Stimulated activated CD4-positive, alpha-beta T cell treated with anti-CD3 and anti-CD28 coated beads, Interleukin-2, amount 100 ng/mL, for 24 hours (primary cell): Measurements from ENCODE around the gene IL23A.
A peak's percentile ranks its signal among the peaks of the same experiment; 100 is the strongest.
"Not testable (repeated sequence)": the region's sequence is repeated elsewhere in the genome, so short reads cannot be mapped to it uniquely, and the experiment has no call there.

Source experiments
- DNase-seq, 2 donors: peaks; one replicate each; pipeline ENCODE4 v3.0.0-alpha.2; 2020

Gene IL23A, protein sequence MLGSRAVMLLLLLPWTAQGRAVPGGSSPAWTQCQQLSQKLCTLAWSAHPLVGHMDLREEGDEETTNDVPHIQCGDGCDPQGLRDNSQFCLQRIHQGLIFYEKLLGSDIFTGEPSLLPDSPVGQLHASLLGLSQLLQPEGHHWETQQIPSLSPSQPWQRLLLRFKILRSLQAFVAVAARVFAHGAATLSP

DNA sequence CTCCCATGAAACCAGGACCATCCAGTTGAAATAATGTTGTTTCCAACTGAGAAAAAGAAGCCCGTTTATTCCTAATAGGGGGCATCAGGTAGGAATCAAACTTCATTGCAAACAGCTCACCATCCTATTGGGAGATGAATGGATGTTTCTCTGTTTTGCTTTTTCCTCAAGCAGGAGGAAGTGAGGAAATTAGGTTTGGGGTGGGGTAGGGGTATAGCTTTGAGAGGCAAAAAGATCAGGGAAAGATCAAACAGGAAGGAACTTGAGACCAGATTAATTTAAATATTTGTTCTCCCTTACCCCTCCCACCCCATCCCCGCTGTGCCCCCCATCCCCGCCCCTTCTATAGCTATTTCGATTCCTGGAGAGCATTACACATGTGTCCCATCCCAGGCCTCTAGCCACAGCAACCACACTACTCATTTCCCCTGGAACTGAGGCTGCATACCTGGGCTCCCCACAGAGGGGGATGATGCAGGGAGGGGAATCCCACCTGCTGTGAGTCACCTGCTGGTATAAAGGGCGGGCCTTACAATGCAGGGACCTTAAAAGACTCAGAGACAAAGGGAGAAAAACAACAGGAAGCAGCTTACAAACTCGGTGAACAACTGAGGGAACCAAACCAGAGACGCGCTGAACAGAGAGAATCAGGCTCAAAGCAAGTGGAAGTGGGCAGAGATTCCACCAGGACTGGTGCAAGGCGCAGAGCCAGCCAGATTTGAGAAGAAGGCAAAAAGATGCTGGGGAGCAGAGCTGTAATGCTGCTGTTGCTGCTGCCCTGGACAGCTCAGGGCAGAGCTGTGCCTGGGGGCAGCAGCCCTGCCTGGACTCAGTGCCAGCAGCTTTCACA, at the start of gene IL23A:
Gene IL23A (plus strand): TSS at position 577 of the 850 bp plus-strand sequence. CDS start 161 bp downstream, at position 738.
- DNase-seq, result peak; percentile 82 to 89

DNA sequence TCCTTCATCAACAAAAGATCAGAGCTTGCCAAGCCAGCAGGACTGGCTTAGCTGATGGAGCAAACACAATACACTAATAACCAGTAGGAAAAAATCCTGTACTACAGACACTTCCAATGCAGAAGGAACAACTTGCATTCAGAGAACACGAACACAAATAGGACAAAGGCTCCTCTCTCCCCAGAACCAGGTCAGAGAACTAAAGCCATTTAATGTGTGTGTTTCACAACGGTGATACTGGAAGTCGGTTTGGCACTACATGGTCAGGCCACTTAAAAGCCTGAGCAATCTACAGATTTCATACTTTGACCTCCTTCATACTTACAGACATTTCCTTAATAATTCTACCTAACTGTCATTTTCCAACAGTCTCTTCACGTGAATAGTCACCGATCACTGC, 44.9 kb upstream of the IL23A start:
- no peak for DNase-seq

DNA sequence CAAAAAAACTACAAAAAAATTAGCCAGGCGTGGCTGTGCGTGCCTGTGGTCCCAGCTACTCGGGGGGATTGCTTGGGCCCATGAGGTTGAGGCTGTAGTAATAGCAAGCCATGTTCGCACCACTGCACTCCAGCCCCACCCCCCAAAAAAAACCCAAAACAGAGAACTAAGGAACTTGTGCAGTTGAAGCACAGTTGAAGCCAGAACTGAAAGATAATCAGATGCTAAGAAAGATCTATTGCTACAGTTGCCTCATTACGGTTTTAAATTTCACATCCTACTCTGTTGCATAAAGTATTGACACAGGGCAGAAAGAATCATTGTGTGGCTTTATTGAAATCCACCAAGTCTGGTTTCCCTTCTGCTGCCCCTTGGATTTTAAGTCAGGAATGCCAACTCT, 42.4 kb upstream of the IL23A start:
- no peak for DNase-seq

DNA sequence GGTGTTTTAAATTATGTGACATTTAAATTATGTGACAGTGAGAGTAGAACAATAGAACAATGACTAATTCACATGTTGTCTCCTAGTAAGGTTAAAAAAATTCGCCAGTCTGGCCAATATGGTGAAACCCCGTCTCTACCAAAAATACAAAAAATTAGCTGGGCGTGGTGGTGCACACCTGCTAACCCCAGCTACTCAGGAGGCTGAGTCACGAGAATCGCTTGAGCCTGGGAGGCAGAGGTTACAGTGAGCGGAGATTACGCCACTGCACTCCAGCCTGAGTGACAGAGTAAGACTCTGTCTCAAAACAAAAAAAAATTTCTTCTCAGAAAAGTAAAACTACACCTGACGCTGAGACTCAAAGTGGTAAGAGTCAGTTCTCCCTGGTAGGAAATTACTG, 41.3 kb upstream of the IL23A start:
- DNase-seq, result no peak

DNA sequence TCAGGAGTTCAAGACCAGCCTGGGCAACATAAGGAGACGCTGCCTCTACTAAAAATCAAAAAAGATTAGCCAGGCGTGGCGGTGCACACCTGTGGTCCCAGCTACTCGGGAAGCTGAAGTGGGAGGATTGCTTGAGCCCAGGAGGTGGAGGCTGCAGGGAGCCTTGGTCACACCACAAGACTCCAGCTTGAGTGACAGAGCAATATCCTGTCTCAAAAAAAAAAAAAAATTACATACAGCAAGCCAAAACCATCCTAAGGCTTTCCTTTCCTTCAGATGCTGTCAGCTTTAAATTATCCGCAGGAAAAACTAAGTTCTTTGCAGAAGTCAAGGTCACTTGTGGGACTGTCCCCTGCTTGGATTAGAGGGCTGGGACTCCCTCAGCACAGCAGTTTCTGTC, 39.9 kb upstream of the IL23A start:
- no peak for DNase-seq

DNA sequence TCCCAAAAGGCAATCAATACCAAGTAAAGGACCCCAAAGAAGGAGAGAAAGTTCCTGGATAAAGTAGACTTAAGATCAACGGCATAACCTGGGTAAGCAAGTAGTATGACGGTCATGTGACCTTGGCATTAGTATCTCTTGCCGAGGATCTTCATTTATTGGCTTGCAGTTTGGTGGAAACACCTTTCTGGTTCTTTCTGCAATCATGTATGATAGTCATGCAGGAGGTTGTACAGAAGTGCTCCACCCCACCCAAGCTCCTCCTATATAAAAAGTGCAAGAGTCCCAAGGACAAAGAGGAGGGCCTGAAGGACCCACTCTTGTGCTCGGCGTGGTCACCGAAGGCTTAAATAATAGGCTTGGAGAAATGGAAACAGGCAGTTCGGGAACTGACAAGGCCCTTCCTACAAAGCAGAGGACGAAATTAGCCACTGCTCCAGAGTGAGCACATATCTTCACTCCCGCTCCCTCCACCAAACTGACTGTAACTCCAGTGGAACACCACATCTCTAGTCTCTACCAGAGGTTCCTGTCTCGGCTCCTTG, 39.3 kb upstream of the IL23A start:
- peak; percentile 24 to 44 for DNase-seq

DNA sequence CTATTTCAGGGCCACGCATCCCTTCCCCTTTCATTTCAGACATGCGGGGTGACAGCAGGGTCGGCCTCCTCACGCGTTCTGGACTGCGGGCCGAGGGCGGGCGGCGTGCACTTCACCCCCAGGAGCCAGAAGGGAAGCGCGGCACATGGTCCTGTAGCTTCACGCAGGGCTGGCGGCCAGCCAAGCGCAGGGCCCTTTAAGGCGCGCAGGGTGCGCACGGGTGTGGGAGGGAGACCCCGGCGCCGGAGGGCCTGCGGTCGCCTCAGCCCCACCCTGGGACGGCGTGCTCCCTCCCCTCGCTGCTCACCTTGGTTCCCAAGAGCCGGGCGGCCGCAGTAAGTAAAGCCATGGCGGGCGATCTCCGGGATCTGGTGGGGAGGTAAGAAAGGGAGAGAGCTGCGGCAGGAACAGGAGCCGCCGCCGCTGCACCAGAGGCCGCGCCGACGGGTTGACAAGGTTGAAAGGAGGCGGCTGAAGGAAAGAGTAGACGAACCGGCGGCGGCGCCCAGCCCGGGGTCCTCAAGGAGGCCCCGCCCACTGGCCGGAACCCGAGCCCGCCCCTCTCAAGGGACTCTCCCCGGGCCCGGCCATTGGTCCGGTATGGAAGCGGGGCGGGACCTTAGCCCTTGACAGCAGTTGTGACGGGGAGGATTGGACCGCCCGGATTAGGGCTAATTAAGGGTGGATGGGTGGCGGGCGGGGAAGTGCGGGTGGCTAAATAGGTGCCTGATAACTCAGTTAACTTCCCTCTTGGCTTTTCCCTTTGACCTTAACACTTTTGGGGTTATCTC, 38.6 kb upstream of the IL23A start, which contains the start of gene CS:
Gene CS (minus strand): TSS at position 478 of the 791 bp plus-strand sequence. CDS start 129 bp downstream, at position 349.
- DNase-seq, result peak; percentile 99

DNA sequence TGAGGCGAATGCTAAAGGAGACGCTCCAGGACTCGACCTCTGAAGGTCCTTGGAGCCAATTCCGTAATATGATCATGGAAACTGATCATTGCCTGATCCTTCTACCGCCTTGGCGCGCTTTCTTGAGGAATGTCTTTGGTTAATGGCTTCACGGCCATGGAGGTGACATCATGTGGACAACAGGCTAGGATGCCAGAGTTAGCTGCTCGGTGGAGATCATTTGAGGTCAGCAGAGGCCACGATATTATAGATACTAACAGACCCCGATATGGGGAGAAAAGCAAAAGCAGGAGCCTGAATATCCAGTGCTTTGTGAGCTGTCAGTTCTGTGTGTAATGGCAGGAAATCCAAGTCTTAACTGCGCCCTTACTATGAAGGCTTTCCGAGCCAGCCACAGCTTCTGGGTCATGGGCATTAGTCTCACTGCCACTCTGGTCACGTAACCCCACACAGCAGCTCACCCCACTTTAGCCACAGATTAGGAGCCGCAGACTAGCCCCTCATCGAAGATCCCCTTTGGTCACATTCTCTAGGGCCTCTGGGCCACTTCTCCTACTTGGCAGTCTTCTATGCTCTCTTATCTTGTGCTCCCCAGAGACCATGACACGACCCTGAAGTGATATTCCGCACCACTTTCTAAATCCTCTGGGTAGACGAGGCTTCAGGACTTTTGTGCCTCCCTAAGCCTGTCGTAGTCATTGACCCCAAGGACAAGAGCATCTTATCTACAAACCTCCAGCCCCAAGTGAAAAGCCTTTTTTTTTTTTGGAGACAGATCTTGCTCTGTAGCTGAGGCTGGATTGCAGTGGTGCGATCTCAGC, 37.8 kb upstream of the IL23A start:
- DNase-seq, result no peak

DNA sequence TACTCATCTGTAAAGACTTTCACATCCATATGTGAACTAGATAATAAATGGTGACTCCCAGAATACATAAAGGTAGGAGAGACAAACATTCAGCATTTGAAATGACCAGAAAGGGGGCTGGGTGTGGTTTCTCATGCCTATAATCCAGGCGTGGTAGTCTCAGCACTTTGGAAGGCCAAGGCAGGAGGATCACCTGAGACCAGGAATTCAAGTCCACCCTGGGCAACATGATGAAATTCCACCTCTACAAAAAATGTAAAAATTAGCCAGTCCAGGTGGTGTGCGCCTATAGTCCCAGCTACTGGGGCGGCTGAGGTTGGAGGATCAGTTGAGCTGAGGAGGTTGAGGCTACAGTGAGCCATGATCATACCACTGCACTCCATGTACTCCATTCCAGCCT, 34.4 kb upstream of the IL23A start:
- no peak for DNase-seq

DNA sequence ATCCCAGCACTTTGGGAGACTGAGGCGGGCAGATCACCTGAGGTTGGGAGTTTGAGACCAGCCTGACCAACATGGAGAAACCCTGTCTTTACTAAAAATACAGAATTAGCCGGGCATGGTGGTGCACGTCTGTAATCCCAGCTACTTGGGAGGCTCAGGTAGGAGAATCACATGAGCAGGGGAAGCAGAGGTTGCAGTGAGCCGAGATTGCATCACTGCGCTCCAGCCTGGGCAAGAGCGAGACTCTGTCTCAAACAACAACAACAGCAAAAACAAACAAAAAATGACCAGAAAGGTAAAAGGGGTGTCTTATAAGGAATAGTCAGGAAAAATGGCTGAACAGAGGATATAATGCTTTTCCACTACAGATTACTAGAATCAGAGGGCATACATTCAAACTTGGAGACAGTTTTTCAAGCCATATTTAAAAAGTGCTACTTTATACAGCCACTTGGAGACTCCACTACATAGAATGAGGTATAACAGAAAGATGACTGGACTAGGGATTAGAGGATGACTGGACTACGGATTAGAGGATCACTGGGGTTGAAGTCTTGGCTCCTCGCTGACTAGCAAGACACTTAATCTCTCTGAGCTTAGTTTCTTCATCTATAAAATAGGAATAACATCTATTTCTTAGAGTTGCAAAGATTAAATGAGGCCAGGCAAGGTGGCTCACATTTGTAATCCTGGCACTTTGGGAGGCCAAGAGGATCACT, 33.7 kb upstream of the IL23A start:
- DNase-seq, result no peak

DNA sequence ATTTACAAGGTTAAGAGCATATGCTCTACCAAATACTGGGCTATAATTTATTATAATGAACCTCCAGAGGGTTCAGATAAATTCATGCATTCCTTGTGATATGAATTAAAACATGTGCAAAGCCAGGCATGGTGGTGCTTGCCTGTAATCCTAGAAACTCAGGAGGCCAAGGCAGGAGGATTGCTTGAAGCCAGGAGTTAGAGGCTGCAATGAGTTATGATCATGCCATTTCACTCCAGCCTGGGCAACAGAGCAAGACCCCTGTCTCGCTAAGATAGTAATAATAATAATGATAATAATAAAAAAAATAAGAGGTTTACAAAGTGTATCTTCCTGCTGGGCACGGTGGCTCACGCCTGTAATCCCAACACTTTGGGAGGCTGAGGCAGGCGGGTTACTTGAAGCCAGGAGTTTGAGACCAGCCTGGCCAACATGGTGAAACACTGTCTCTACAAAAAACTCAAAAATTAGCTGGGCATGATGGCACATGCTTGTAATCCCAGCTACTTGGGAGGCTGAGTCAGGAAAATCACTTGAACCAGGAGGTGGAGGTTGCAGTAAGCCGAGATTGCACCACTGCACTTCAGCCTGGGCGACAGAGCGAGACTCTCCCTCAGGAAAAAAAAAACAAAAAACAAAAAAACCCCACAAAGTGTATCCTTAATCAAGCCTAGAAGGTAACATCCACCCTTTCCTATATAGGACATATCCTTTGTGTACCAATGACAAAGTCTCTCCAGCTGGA, 31.3 kb upstream of the IL23A start:
- DNase-seq, result no peak

DNA sequence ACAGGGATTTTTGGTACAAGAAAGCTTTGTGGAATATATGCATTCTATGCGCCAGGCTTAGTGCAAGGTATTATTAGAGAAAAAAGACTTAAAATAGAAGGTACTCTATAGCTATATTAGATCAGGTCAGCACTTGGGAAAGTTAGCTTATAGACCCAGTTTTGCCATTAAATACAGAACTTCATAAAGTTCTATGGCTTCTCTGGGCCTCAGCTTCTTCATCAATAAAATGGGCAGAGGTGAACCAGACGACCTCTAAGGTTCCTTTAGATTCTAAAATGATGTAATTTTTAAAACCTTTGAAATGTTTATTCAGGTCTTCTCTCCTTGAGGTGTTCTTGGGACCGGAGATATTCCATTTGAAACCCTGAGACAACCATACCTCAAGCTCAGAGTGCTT, 30.0 kb upstream of the IL23A start:
- no peak for DNase-seq

DNA sequence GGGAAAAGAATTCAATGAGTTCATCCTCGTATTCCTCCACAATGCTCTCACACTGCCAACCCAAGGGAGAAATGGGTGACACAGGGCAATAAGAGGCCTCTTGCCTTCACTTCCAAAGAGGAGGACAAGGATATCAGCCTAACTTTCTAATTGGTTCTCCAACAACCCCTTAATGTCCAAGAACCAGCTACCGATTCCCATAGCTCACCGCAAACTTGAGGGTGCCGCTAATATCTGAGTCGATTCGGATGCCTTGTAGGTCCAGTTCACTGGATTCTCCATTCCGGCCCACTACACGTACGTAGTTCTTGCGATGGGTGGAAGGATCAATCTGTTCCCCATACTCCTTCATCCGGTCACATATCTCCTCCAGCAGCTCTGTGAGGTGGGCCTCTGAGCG, 27.7 kb upstream of the IL23A start:
- no peak for DNase-seq

DNA sequence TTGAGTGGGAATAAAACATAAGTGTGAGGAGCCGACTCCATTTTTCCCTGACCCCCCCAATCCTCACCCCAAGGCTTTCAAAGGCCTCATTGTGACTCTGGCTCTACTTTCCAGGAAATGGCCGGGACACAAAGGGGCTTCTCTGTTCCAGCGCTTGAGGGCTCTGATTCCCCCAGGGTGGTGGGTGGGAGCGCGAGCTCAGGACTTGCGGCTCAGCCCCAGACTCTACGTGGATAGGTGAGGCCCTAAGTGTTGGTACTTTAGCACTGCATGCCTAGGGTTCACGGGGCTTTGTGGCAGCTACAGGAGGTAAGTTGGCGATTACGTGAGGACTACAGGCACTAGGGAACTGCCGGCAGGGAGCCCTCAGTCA, 23.4 kb upstream of the IL23A start:
- DNase-seq, result no peak

DNA sequence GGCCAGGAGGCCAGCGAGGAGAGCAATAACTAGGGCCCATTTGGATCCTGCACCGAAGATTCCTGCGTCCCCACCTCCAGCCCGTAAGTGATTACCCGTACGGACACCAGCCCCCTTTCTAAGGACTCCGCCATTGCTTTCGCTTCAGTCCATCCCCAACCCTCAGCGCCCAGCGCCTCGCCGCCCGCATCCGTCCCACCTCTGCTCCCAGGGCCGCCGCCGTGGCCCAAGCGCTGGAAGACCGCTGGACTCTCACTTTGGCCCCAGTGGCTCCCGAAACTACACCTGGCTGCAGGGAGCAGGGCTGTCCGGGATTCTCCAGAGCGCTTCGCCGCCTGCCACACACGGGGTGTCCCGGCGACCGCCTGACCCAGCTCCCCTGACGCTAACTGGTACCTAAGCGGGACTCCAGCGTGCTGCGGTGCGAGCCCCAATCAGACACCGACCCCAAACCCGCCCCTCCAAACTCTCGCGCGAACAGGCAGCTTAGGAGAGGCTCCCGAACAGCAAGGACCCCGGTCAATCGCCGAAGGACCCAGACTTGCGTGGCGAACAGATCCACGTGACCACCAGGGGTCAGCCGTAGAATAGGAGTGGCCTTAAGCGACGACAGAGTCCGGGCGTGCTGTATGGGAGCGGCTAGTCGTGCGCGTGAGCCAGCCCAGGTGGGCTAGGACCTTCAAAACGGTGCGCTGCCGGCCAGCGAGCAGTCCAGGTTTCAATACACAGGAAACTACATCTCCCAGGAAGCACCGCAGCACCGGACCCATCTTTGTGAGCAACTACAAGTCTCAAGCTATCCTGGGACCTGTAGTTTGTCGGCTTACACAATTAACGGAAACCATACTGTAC, 22.8 kb upstream of the IL23A start, which contains the start of gene CNPY2:
Gene CNPY2 (minus strand): TSS at position 367 of the 852 bp plus-strand sequence. CDS start 771 bp downstream, outside the sequence.
- DNase-seq, result peak; percentile 92 to 94

DNA sequence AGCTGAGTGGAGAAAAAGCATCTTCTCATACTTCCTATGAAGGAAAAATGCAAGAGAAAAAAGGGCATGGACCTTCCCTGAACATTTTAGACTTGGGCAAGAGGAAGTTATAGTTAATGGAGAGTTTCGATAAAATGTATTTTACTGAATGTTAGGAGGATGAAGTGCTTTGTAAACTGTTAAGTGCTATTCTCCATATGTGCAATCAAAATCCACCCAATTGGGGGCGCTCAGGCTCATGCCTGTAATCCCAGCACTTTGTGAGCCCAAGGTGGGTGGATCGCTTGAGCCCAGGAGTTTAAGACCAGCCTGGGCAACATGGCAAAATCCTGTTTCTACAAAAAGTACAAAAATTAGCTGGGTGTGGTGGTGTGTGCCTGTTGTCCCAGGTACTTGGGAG, 21.0 kb upstream of the IL23A start:
- DNase-seq, result no peak

DNA sequence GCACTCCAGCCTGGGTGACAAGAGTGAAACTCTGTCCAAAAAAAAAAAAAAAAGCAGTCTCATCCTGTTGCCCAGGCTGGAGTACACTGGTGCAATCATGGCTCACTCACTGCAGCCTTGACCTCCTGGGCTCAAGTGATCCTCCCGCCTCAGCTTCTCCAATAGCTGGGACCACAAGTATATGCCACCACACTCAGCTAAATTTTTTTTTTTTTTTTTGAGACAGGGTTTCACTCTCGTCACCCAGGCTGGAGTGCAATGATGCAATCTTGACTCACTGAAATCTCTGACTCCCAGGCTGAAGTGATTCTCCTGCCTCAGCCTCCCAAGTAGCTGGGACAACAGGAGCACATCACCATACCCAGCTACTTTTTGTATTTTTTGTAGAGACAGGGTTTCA, 17.7 kb upstream of the IL23A start:
- no peak for DNase-seq

DNA sequence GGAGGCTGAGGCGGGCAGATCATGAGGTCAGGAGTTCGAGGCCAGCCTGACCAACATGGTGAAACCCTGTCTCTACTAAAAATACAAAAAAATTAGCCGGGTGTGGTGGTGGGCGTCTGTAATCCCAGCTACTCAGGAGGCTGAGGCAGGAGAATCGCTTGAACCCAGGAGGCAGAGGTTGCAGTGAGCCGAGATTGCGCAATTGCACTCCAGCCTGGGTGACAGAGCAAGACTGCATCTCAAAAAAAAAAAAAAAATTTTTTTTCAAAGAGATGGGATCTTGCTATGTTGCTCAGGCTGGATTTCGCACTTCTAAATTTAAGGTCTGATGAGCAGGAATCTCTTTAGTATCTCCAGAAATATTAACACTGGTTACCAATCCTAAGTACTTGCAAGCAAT, 17.1 kb upstream of the IL23A start:
- not testable (repeated sequence) for DNase-seq

DNA sequence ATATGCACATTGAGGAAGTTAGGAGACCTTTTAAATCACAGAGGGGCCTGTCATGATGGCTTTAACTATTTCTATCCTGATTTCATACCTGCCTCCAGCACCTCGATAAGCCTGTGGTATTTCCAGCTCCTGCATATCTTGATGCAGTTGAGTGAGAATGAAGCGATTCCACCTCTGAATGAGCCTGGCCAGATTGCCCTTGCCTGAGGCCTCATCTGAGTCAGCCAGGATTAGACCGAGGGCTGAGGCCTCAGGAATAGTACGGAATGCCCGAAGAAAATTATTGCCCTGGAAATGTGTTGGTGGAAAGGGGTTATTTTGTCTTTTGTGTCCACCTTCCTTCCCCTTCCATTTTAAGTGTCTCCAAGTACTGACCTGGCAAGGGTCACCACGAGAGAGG, 14.5 kb upstream of the IL23A start:
- DNase-seq, result no peak

DNA sequence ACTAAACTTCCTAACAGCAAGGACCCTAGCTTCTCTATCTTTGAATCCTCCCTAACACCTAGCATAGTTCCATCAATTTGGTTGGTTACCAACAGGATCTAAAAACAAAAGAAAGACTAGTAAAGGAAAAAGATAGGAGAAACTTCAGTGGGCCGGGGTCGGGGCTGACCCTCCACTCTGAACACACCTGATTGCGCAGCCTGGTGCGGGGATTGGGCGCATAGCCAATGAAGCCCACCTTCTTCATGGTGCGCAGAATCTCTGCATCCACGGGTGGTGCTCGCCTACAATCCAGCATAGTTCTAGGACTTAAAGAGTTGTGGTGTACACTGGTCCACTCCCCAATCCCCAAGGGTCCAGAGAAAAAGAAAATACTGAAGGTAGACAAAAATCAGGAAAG, 12.6 kb upstream of the IL23A start:
- no peak for DNase-seq
